ENCODE data around the gene ADGRF1.

DNA sequence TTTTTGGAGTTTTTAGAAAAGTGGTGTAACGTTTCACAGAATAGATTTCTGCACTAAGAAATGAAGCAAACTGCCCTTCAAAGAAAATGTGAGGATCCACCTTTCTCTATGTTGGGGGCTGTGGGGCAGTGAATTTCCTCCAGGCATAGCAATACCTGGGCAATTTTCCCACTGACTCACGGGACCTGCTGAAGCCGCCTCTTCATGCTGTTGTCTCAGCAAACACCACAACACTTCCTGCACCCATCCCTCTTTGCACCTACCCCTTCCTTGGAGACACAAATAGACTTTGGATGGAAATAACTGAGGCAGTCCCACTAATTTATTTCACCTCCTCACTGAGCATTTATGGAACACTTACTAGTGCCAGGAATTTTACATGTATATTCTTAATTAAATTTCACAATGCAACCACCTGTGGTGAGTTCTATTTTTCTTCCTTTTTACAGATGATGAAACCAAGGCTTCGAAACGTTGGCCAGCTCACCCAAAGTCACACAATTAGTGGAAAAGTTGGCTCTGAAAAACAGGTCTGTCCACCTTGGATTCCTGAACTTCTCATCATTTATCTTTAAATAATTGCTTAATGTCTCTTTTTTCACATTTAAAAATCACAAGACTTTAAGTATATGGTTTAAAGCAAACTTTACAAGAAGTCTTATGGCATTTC is 17.2 kb upstream of the ADGRF1 start:
- TF ChIP-seq, protein P1, sequence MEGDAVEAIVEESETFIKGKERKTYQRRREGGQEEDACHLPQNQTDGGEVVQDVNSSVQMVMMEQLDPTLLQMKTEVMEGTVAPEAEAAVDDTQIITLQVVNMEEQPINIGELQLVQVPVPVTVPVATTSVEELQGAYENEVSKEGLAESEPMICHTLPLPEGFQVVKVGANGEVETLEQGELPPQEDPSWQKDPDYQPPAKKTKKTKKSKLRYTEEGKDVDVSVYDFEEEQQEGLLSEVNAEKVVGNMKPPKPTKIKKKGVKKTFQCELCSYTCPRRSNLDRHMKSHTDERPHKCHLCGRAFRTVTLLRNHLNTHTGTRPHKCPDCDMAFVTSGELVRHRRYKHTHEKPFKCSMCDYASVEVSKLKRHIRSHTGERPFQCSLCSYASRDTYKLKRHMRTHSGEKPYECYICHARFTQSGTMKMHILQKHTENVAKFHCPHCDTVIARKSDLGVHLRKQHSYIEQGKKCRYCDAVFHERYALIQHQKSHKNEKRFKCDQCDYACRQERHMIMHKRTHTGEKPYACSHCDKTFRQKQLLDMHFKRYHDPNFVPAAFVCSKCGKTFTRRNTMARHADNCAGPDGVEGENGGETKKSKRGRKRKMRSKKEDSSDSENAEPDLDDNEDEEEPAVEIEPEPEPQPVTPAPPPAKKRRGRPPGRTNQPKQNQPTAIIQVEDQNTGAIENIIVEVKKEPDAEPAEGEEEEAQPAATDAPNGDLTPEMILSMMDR (IDR thresholded peaks at IDR 0.05): no peak
- no peak for TF ChIP-seq POLR2A (IDR thresholded peaks at IDR 0.05)
